HG03460 (cell line): ENCODE data around the gene SEPTIN12.
A peak's percentile ranks its signal among the peaks of the same experiment; 100 is the strongest.
"Not testable (repeated sequence)": the region's sequence is repeated elsewhere in the genome, so short reads cannot be mapped to it uniquely, and the experiment has no call there.

Experiments used
- ATAC-seq: cut with Tn5 transposase; IDR thresholded peaks from one replicate; pipeline ENCODE4 v1.9.1; 2021; ENCODE audit not compliant: unreplicated experiment

Gene SEPTIN12

DNA sequence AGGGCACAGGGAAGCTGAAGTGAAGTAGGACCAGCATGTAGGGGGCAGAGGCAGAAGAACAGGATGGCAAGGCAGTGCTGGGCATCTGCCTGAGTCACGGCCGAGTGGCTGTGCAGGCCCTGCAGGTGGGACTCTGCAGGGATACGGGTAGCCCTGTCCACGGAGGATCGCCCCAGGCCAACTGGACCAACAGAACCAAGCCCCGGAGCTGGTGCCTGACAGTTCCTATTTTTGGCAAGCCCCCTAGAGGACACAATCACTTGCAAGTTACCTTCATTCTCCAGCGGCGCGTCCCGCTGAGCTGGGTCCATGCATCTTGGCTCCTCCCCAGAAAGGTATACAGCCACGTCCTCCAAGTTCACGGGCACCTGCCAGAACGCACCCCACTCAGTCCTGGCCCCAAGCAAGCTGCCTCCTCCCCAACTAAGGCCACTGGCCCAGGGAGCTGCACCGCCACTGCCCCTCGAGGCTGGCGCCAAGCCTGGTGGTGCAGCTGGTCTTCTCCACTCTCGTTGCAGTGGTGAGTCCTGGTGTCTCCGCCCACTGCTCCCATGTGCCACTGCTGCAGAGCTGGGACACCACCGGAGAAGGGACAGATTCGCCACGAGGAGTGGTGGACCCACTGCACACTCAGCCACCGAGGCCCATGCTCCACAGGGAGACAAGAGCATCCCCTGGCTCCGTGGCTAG lies 27.8 kb downstream of the SEPTIN12 start:
- ATAC-seq, result no peak

- ATAC-seq, result no peak
Measured at GRCh38 chr16:4755687-4756086, 32.5 kb downstream of the SEPTIN12 start.

DNA sequence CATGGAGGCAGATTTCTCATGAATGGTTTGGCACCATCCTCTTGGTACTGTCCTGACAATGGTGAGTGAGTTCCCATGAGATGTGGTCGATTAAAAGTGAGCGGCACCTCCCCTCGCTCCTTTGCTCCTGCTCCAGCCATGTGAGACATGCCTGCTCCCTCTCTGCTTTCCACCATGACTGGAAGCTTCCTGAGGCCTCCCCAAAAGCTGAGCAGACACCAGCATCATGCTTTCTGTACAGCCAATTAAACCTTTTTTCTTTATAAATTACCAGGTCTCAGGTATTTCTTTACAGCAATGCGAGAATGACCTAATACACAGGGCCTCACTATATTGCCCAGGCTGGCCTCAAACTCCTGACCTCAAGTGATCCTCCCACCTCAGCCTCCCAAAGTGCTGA lies 33.3 kb downstream of the SEPTIN12 start:
- ATAC-seq, result no peak

DNA sequence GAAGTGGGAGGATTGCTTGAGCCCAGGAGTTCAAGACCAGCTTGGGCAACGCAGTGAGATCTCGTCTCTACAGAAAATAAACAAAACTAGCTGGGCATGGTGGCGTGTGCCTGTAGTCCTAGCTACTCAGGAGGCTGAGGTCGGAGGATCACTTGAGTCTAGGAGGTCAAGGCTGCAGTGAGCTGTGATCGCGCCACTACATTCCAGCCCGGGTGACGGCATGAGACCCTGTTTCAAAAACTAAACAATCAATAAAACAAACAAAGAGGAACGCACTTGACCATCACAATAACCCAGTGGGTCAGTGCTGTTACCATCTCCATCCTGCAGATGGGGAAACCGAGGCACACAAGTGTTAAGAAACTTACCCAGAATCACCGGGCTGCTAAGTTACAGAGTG lies 34.9 kb downstream of the SEPTIN12 start:
- no peak for ATAC-seq

DNA sequence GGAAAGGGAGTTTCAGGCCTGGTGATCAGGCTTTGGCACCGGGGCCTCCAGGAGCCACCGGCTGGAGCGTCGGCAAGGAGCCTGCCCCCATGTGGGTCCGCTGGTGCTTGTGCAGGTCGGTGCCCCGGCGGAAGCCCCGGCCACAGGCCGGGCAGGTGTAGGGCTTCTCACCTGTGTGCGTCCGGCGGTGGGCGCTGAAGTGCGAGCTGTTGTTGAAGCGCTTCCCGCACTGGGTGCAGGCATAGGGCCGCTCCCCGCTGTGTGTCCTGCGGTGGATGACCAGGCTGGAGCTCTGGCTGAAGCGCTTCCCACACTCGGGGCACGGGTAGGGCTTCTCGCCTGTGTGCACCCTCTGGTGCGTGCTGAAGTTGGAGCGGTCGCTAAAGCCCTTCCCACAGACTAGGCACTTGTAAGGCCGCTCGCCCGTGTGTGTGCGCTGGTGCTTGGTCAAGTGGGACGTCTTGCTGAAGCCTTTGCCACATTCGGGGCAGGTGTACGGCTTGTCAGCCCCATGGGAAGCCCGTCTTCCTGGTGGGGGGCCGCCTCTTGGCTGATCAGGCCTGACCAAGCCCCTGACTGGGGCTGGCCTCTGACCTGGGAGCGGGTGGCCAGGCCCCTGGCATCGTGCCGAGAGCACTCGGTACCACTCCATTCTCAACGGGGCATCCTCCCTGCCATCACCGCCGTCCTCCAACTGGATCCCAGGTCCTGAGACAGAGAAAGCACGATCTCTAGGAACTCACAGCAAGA lies 35.6 kb downstream of the SEPTIN12 start:
- no peak for ATAC-seq

DNA sequence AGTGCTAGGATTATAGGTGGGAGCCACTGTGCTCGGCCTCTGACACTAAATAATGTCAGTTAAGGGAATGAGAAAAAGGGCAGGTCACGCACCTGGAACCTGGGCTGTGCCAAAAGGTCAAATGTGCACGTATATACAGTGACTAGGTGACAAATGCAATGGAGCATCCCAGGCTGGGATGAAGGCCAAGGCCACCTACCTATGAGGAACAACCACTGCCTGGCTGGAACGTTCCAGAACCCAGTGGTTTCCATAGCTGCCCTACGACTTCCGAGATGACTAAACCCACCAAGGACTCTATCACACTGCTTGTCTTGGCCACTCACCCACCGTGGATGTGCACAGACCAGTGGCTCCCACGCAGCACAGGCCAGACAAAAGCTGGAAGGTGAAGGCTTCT lies 37.2 kb downstream of the SEPTIN12 start:
- no peak for ATAC-seq

- no peak for ATAC-seq
Measured at GRCh38 chr16:4749700-4750257, 38.4 kb downstream of the SEPTIN12 start.

DNA sequence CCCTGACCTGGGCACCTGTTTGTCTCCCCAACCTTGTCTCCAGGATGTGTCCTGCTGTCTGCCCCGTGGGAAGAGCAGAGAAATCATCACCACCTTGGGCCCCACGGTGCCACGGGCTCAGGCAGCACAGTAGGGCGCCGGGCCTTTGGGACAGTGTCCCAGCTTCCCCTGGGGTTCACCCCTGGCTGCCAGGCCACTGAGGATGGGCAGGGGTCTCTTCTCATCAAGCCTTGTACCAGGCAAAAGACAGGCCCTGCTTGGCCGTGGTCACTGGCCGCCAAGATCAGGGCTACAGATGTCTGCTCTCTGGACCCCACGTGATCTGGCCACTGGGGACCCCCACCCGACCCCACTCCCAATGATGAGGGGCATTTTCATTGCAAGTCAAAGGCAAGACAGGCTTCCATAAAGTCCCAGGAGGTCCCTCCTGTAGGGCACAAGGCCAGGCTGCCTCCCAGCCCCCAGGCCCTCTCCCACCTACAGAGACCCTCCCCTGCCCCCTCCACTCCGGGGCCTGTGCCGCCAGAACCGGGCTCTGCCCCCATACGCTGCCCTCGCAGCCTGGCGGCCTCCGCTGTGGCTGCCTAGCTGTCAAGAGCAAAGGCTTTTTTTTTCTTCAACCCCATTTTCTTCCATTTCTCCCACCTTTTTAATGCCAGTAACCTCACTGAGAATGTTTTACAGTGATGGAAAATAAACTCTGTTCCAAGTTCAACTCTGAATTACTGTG lies 39.3 kb downstream of the SEPTIN12 start:
- ATAC-seq, result no peak

- no peak for ATAC-seq
Measured at GRCh38 chr16:4747906-4748681, 40.1 kb downstream of the SEPTIN12 start.

GRCh38 chr16:4746991-4747574 lies 41.1 kb downstream of the SEPTIN12 start:
- no peak for ATAC-seq

GRCh38 chr16:4746215-4746614 lies 41.9 kb downstream of the SEPTIN12 start:
- ATAC-seq, result no peak

GRCh38 chr16:4745274-4745569 lies 42.9 kb downstream of the SEPTIN12 start:
- ATAC-seq, result no peak

- no peak for ATAC-seq
Measured at GRCh38 chr16:4744555-4745273, 43.4 kb downstream of the SEPTIN12 start.

- ATAC-seq, result no peak
Measured at GRCh38 chr16:4743226-4743878, 44.8 kb downstream of the SEPTIN12 start.

DNA sequence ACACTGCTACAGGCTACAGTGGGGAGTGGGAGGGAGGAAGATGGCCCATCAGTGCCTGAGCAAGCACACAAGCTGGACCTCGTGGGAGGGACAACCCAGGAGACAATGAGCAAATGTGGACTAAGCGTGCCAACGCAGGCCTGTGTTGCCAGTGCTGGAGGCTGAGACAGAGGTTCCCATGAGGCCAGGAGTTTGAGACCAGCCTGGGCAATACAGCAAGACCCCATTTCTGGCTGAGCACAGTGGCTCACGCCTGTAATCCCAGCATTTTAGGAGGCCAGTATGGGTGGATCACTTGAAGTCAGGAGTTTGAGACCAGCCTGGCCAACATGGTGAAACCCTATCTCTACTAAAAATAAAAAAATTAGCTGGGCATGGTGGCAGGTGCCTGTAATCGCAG lies 49.8 kb downstream of the SEPTIN12 start:
- ATAC-seq, result not testable (repeated sequence)

- ATAC-seq, result no peak
Measured at GRCh38 chr16:4737545-4737944, 50.6 kb downstream of the SEPTIN12 start.

GRCh38 chr16:4736546-4736945 lies 51.6 kb downstream of the SEPTIN12 start:
- ATAC-seq, result no peak

DNA sequence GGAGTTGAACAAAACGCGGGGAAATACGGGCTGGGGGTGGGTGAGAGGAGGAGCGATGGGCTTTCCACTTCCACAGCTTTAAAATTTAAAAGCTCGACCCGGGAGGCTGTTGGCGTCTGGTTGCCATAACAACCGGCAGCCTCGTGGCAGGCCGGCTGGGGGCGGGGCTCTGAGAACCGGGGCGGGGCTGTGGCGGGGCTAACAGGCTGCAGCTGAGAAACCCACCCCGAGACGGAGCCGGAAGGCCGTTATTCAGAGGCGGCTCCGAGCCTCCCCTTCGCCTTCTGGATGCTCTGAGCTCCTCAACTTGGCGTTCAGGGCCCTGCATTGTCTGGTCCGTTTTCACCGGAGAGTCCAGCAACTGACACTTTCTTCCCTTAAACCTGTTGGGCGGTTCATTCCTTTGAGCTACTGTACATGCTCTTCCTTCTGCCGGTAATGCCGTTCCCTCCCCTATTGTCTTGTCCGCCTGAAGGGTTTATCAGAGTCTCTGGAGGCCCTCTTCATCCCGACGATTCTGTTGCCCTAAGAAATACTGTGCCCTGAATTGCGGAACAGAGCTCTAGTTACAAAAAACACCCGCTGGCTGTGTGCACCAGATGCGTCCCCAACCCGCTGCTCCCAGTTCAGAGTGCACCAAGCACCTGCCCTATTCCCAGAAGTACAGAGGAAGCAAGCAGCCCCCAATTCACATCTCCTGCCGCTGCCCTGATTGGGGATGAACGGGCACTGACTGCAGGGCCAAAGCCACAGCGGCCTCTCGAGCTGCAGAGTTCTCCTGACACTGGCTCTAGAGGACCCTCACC lies 53.2 kb downstream of the SEPTIN12 start:
- peak; percentile 64 for ATAC-seq
